ENCODE measurements around the gene SSBP3.

Gene SSBP3

DNA sequence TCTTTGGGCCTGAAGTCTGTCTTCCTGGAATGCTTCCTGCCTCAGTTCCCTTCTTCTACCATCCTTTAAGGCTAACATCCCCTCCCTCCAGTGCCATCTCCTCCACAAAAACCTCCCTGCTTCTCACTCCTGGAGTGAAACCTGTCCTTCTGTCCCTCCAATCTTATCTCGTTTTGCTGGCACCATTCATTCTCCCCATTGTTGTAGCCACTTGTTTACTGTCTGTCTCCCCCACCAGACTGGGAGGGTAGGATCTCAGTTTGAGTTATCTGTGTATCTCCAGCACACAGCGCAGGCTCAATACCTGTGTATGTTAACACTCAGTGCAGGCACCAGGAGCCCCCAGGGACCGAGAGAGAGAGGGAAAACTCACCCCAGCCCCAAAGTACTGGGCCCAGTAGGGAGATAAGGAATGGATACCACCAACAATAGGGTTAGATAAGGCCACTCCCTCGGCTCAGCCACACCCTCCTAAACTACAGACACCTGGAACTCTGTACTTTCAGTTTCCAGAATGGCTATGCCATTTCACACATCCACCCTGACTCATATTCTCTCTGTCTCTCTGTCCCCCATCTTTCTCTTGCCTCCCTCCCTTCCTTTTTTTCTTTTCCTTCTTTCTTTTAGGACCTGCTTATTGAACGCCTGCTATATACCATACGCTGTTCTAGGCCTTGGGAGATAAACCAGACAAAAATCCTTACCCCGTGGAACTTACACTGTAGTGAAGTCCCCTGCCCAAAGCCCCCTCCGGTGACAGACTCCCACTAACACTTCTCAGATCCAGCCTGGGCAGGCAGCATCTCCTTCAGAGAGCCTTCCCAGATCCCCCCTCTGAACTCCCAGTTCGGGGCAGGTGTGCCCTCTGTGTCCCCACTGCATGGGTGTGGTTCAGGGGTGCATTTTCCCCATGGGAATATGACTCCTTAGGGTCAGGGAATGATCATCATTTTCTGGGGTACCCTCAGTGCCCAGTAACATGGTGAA, 3.3 kb upstream of the SSBP3 start:
- DNase-seq = no peak

- no peak for DNase-seq
Observed at GRCh38 chr1:54408147-54409066, 2.2 kb upstream of the SSBP3 start.

- peak; percentile 88 for DNase-seq
Observed at GRCh38 chr1:54407404-54408146, 1.4 kb upstream of the SSBP3 start.

- DNase-seq = no peak
Observed at GRCh38 chr1:54407154-54407403, 885 bp upstream of the SSBP3 start.

GRCh38 chr1:54405898-54406293, 298 bp downstream of the SSBP3 start:
- no peak for DNase-seq

- no peak for DNase-seq
Observed at GRCh38 chr1:54404939-54405897, 976 bp downstream of the SSBP3 start.

DNA sequence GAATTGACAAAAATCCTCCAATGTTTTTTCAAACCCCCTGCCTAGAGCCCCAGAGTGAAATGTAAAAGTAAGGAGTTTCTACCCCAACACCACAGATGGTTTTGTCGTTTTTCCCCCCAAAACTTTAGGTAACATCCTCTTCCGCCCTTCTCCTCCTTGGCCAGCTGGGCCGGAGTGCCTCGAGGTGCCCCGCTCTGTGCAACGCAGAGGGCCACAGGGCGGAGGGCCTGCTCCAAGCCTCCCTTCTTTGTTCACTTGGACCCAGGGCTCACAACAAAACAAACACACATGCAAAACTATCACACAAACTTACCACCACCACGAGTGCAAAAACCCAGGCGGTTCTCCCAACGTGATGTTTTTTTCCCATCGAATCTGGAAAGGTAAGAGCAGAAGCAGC, 1.9 kb downstream of the SSBP3 start:
- no peak for DNase-seq

DNA sequence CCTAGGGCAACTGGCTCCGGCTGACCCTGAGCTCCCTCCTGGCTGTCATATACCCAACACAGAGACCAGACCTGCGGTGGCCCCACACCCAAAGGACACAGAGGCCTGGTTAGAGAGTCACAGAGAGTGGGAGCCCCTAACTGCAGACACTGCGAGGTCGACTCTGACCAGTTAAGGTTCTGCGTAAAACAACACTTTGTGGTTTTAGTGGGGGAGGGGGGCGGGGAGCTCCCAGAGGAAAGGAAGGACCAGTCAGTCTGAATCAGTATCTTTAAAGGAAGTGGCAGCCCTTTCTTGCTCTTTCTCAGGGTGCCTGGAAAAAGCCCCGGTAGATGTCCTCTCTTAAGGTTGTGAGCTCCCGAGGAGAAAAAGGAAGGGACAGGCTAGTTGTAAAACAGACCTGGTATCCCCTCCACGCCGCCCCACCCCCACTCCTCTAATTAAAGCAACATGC, 2.4 kb downstream of the SSBP3 start:
- no peak for DNase-seq

DNA sequence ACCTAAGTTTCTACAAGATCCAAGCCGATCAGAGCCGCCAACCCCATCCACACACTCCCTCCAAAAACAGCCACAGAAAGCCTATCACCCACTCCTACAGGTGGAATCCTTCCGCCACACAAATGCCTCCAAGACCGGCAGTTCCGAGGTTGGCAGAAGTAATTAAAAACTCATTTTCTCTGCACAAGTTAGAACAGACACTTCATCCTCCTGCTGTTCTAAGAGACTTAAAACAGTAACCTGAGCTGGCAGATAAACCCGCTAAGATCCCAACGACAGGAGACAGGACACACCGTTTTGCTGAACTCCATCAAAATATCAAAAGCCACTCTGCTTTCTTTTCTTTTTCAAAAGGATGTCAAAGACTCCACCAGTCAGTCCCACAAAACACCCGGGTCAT, 2.8 kb downstream of the SSBP3 start:
- no peak for DNase-seq

DNA sequence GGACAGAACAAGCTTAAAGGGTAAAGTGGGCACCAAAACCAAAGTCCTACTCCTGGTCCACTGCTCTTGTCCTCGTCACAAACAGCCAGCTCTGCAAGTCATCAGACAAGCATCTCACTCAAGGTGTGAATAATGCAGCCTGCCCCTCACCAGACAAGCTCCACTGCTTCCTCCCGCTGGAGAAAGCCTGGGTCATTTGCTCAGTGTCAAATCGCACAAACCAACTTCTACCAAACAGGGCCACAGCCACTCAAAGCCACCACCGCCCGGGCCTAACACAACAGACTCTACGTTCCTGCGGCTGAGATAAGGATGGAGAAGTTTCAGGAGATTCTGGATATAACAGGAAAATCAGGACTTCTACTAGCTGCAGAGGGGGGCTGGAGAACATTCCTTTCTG, 3.3 kb downstream of the SSBP3 start:
- no peak for DNase-seq

- DNase-seq = peak; percentile 83
Observed at GRCh38 chr1:54401799-54402198, 4.4 kb downstream of the SSBP3 start.

DNA sequence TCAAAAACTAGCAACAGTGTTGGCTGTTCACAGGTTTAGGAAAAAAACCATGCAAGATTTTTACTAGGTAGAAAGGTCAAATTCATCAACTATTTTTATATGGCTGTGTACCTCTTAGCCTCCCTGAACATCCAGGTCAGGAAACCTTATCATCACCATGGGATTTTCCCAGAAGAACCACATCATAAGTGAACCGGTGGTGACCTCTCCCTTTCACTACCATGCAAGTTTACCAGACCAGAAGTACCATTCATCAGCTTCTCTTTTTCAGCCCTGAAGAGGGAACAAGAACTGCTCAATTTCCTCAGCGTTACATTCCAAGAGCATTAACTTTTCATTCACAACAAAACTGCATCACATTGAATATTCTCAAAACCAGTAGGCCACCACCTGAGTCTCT, 5.9 kb downstream of the SSBP3 start:
- no peak for DNase-seq

DNA sequence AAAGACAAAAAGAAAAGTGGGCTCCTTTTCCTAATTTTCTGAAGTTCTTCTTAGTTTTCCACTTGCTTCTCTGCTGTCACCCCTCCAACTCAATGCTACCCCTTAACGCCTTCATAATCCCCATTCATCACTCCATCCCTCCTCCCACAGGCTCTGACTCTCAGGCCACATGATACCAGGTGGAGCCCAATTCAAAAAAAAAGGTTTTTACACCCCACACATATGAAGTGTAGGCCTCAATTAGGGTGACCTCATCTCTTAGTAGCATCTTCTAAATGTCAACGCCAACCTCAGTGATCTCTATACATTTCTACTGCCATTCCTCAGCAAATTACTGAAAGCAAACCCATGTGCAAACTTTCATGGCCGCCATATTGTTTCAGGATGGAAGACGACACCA, 6.4 kb downstream of the SSBP3 start:
- no peak for DNase-seq

GRCh38 chr1:54398963-54399528, 7.1 kb downstream of the SSBP3 start:
- no peak for DNase-seq

GRCh38 chr1:54397980-54398379, 8.2 kb downstream of the SSBP3 start:
- no peak for DNase-seq

DNA sequence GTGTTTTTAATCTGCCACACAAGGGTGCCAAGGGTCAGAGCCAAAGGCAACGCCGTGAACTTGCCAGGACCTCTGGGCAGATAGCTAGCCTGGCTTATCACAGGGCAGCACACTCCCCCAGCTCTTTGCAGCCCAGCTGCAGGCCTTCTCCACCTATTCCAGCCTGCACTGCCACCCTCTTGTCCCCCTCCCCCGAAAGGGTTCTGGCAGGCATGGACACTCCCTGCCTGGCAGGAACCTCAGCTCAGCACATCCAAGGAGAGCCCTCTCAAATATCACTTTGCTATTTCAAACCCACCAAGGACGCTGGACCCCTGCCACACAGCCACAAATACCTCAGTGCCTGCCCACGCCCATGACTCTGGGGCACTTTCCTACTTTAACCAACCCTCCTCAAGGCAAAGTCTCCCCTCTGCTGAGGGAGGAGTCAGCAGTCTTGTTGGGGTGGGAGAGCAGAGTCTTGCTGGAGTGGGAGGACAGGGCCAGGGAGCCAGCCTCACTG, 9.1 kb downstream of the SSBP3 start:
- no peak for DNase-seq

- no peak for DNase-seq
Observed at GRCh38 chr1:54396261-54396933, 9.8 kb downstream of the SSBP3 start.

DNA sequence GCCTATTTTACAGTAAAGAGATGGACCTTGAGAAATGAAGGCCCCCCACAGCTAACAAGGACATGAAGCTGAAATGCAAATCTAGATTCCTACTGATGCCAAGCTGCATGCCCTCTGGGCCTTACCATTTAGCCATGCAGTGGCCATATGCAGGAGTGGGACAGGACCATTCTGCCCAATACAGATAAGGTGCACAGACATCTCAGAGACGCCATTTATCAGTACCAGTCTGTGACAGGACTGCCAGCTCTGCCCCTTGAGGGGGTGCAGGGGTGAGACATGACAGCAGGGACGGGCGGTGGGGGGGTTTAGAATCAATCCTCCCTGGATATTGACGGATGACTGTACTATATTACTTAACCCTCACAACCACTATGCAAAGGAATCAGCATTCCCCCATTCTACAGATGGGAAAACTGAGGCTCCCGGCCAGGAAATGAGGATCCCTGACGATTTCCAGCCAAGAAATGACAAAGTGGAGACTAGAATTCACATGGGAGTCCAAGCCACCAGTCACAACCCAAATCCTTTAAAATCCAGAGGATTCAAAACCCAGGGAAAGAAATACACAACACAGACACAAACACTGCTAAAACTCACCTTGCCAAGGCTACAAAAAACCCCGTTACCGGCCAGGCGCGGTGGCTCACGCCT, 10.8 kb downstream of the SSBP3 start:
- no peak for DNase-seq

DNA sequence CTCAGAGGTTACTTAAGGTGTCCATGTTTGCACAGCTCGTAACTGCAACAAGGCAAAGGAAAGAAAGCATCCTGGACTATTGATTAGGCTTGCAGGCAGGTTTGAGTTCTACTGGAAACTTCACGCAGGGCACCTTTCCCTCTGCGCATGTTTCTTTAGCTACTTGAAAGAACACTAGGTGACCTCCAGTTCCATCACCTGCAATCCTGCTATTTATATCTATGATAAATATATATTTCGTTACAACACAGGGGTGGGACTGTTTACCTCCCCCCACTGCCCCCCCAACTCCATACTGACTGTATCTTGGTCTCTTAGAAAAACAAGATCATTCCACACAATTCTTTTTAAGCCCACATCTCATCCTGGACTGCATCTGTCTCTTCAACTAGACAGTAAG, 12.1 kb downstream of the SSBP3 start:
- DNase-seq = no peak

- DNase-seq = no peak
Observed at GRCh38 chr1:54392401-54392800, 13.8 kb downstream of the SSBP3 start.

Measured in DMS79 (cell line).